ENCODE measurements around the gene MDN1. TPM values are rescaled to one million over a fixed set of nuclear protein-coding genes. Genes with fewer than 3 reads are reported as not detected.

The MDN1 gene
- total and polyA plus RNA-seq, 2 of the 4 experiments (the other 2 are of a cell fraction) = 7.7 to 26.7 TPM

DNA sequence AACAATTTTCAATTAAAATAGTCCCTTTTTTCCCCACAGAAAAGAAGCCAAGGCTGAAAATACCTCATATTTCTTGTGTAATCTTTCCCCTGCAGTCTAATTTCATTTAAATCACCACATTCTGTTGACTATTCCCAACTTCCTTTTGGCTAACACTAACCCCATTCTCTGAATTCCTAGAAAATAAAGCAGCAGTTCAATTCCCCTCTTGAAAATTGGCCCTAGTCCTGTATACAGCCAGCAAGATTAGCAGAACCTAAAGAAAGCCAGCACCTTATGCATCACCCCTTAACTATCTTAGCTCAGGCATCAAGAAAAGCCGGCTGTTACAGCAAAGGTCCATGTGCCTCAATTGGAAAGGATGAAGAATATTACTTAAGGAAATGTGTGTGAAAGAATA lies 69.7 kb downstream of the MDN1 start:
- Histone ChIP-seq H2BK120ac (ENCODE audit: low read depth, low read length) (no peak overlapping the region), H3K18ac (ENCODE audit: low read depth, low read length) (no peak overlapping the region), H2BK5ac (ENCODE audit: low read depth, low read length, poor library complexity, severe bottlenecking) (no peak overlapping the region), H2AK9ac (replicated peaks; ENCODE audit: low read depth, low read length, poor library complexity) (no peak overlapping the region), H3K4me1 (ENCODE audit: control insufficient read depth, insufficient read depth, low read length) (no peaks in the 10 kb centered on the region), H3K79me1 (ENCODE audit: low read depth in 1 of 2, low read length in 2 of 2) (peaks cover 3 to 4% of the 10 kb centered on the region in 2 experiments; a peak in 2 of 4 replicates), H3K27me3 (ENCODE audit: control insufficient read depth, insufficient read depth, low read length) (no peaks in the 10 kb centered on the region), H2AFZ (replicated peaks; ENCODE audit: low read length, poor library complexity) (no peak overlapping the region), H2BK20ac (ENCODE audit: low read depth, low read length) (no peak overlapping the region), H3K9ac (ENCODE audit: low read depth, low read length) (no peak overlapping the region), H4K5ac (ENCODE audit: low read depth, low read length) (no peak overlapping the region), H3K36me3 (ENCODE audit: control insufficient read depth, insufficient read depth, low read length) (peaks cover 21% of the 10 kb centered on the region), H4K91ac (ENCODE audit: insufficient read depth, low read depth, low read length) (no peak overlapping the region), H3K9me1 (ENCODE audit: insufficient read depth, low read length) (no peaks in the 10 kb centered on the region), H3K4me3 (ENCODE audit: insufficient read depth, low read depth, low read length) (no peak overlapping the region), H3K56ac (ENCODE audit: extremely low read depth, insufficient read depth, low read length) (no peak overlapping the region), H3K4ac (ENCODE audit: low read depth, low read length) (no peak overlapping the region), H3K27ac (ENCODE audit: insufficient read depth, low read length) (no peak overlapping the region), H3K14ac (replicated peaks; ENCODE audit: low read depth, low read length) (no peak overlapping the region), H4K8ac (ENCODE audit: low read depth in 2 of 2, low read length in 2 of 2) (no peak overlapping the region), H3K9me3 (ENCODE audit: control insufficient read depth, insufficient read depth, low read length) (no peaks in the 10 kb centered on the region), H3K23ac (ENCODE audit: low read depth, low read length) (no peak overlapping the region), H3K4me2 (ENCODE audit: low read depth, low read length) (no peak overlapping the region), H2BK15ac (ENCODE audit: low read depth, low read length) (no peak overlapping the region), H2AK5ac (ENCODE audit: low read depth, low read length) (no peak overlapping the region), H4K20me1 (ENCODE audit: insufficient read depth, low read length) (no peaks in the 10 kb centered on the region)
- CTCF ChIA-PET = interaction anchor here (1.1 kb wide), 1 partner anchor 11 kb away, joined by 3 read pairs; no protein-coding TSS in a partner anchor
- POLR2A ChIA-PET (ENCODE audit: unreplicated experiment) = no interaction called here
- dilution Hi-C loops (cut with HindIII; ENCODE audit: low sequenced_read_pairs, unreplicated experiment) (no loop called here), in situ Hi-C loops (cut with MboI; ENCODE audit: low sequenced_read_pairs) (no loop called here), intact Hi-C loops (cut with micrococcal nuclease) (no loop called here)
- peak; percentile 60 for ATAC-seq (ENCODE audit: low read depth)
- peak; percentile 37 for DNase-seq
- BruUV-seq (replicated peaks) = no TSS peak
- WGBS, 2 experiments (ENCODE audit: extremely low coverage in 2 of 2, insufficient read length in 1 of 2) = no CpG with 5 or more reads among the region's 1 CpG
- no peak for TF ChIP-seq FOS (IDR thresholded peaks at IDR 0.05; ENCODE audit: low read depth, low read length)
- no peak for TF ChIP-seq POLR2A (IDR thresholded peaks at IDR 0.05; ENCODE audit: low read depth, low read length)
- TF ChIP-seq CEBPB (IDR thresholded peaks at IDR 0.05; ENCODE audit: low read depth, low read length) = no peak
- TF ChIP-seq SMC3 (IDR thresholded peaks at IDR 0.05; ENCODE audit: low read depth, low read length) = no peak
- TF ChIP-seq, protein P1, sequence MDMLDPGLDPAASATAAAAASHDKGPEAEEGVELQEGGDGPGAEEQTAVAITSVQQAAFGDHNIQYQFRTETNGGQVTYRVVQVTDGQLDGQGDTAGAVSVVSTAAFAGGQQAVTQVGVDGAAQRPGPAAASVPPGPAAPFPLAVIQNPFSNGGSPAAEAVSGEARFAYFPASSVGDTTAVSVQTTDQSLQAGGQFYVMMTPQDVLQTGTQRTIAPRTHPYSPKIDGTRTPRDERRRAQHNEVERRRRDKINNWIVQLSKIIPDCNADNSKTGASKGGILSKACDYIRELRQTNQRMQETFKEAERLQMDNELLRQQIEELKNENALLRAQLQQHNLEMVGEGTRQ (IDR thresholded peaks at IDR 0.05; ENCODE audit: low read depth, low read length) = no peak
- TF ChIP-seq RAD21 (IDR thresholded peaks at IDR 0.05; ENCODE audit: low read length) = no peak
- TF ChIP-seq CHD1 (IDR thresholded peaks at IDR 0.05; ENCODE audit: low read depth, low read length) = no peak
- no peak for TF ChIP-seq MAZ (IDR thresholded peaks at IDR 0.05; ENCODE audit: borderline replicate concordance, low read depth, low read length)
- TF ChIP-seq MXI1 (IDR thresholded peaks at IDR 0.05; ENCODE audit: borderline replicate concordance, low read depth, low read length) = no peak
- TF ChIP-seq RFX5 (IDR thresholded peaks at IDR 0.05; ENCODE audit: low read depth, low read length) = no peak
- TF ChIP-seq, protein P2, sequence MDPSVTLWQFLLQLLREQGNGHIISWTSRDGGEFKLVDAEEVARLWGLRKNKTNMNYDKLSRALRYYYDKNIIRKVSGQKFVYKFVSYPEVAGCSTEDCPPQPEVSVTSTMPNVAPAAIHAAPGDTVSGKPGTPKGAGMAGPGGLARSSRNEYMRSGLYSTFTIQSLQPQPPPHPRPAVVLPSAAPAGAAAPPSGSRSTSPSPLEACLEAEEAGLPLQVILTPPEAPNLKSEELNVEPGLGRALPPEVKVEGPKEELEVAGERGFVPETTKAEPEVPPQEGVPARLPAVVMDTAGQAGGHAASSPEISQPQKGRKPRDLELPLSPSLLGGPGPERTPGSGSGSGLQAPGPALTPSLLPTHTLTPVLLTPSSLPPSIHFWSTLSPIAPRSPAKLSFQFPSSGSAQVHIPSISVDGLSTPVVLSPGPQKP (IDR thresholded peaks at IDR 0.05; ENCODE audit: borderline replicate concordance, low read depth, low read length) = no peak
- TF ChIP-seq RCOR1 (IDR thresholded peaks at IDR 0.05; ENCODE audit: insufficient replicate concordance, low read length) = no peak
- no peak for TF ChIP-seq BHLHE40 (IDR thresholded peaks at IDR 0.05; ENCODE audit: low read depth, low read length)
